Mesenchymal stem cell (in vitro differentiated cells and primary cell): ENCODE measurements around the gene TMEM200C.

ENCODE experiments used
- DNase-seq: peaks from one replicate; pipeline ENCODE4 v3.0.0-alpha.2; 2013
- H2AFZ ChIP-seq: one replicate; pipeline ENCODE4 v1.6.1; 2013; ENCODE audit warnings: low read depth, mild to moderate bottlenecking, control low read depth, inconsistent platforms, low read length, moderate library complexity
- H2AK5ac ChIP-seq: 2 replicates; pipeline ENCODE4 v1.6.1; 2013; ENCODE audit warnings: low read length, moderate library complexity, mild to moderate bottlenecking, inconsistent platforms; ENCODE audit not compliant: severe bottlenecking
- H2BK120ac ChIP-seq: one replicate; pipeline ENCODE4 v1.6.1; 2013; ENCODE audit warnings: low read depth, mild to moderate bottlenecking, inconsistent platforms, low read length, moderate library complexity
- H2BK12ac ChIP-seq, 2 experiments: one replicate each; pipeline ENCODE4 v1.6.1; 2013; ENCODE audit warnings: inconsistent platforms in 2 of 2, low read length in 2 of 2, mild to moderate bottlenecking in 2 of 2, moderate library complexity in 2 of 2, control low read depth in 1 of 2
- H2BK15ac ChIP-seq: one replicate; pipeline ENCODE4 v1.6.1; 2013; ENCODE audit warnings: mild to moderate bottlenecking, low read depth, inconsistent platforms; ENCODE audit not compliant: poor library complexity, severe bottlenecking
- H2BK5ac ChIP-seq: 2 replicates; pipeline ENCODE4 v1.6.1; 2013; ENCODE audit warnings: low read depth, mild to moderate bottlenecking, low read length, control low read depth, inconsistent platforms; ENCODE audit not compliant: poor library complexity, severe bottlenecking
- H3K14ac ChIP-seq, 2 experiments: one replicate each; pipeline ENCODE4 v1.6.1; 2013; ENCODE audit warnings: inconsistent platforms in 2 of 2, low read length in 2 of 2, control low read depth in 1 of 2, mild to moderate bottlenecking in 1 of 2, moderate library complexity in 1 of 2
- H3K18ac ChIP-seq, 2 experiments: one replicate each; pipeline ENCODE4 v1.6.1; 2013; ENCODE audit warnings: inconsistent platforms in 2 of 2, low read length in 2 of 2, control low read depth in 1 of 2, low read depth in 1 of 2, mild to moderate bottlenecking in 1 of 2
- H3K23ac ChIP-seq, 2 experiments: one replicate each; pipeline ENCODE4 v1.6.1; 2013; ENCODE audit warnings: inconsistent platforms in 2 of 2, low read length in 2 of 2, mild to moderate bottlenecking in 2 of 2, moderate library complexity in 2 of 2, control low read depth in 1 of 2
- H3K27ac ChIP-seq: 2 replicates; pipeline ENCODE4 v1.5.1; 2013; ENCODE audit warnings: mild to moderate bottlenecking, moderate library complexity, low read length, control low read depth, inconsistent platforms; ENCODE audit not compliant: poor library complexity, severe bottlenecking
- H3K27me3 ChIP-seq, 2 experiments: 2 replicates each; pipeline versions ENCODE4 v1.6.1 to v1.7.0; 2013; ENCODE audit warnings: low read length in 2 of 2, mild to moderate bottlenecking in 2 of 2, moderate library complexity in 2 of 2, control low read depth in 1 of 2, inconsistent platforms in 1 of 2; ENCODE audit not compliant: control insufficient read depth in 1 of 2, insufficient read depth in 1 of 2
- H3K36me3 ChIP-seq, 2 experiments: 2 replicates each; pipeline versions ENCODE4 v1.6.1 to v1.7.0; 2013; ENCODE audit warnings: low read length in 2 of 2, control low read depth in 1 of 2, inconsistent platforms in 1 of 2, low read depth in 1 of 2, mild to moderate bottlenecking in 1 of 2; ENCODE audit not compliant: insufficient read depth in 2 of 2, control insufficient read depth in 1 of 2
- H3K4ac ChIP-seq, 2 experiments: one replicate each; pipeline ENCODE4 v1.6.1; 2013; ENCODE audit warnings: inconsistent platforms in 2 of 2, low read length in 2 of 2, mild to moderate bottlenecking in 2 of 2, moderate library complexity in 2 of 2, control low read depth in 1 of 2, low read depth in 1 of 2
- H3K4me1 ChIP-seq: 2 replicates; pipeline ENCODE4 v1.6.1; 2013; ENCODE audit warnings: low read depth, low read length, control low read depth; ENCODE audit not compliant: control insufficient read depth, insufficient read depth
- H3K4me2 ChIP-seq: 2 replicates; pipeline ENCODE4 v1.6.1; 2013; ENCODE audit warnings: low read length, mild to moderate bottlenecking, inconsistent platforms; ENCODE audit not compliant: poor library complexity, severe bottlenecking
- H3K4me3 ChIP-seq, 2 experiments: 2 replicates each; pipeline versions ENCODE4 v1.5.1 to v1.7.0; 2013; ENCODE audit warnings: low read length in 2 of 2, mild to moderate bottlenecking in 2 of 2, control low read depth in 1 of 2, low read depth in 1 of 2; ENCODE audit not compliant: insufficient read depth in 1 of 2
- H3K79me1 ChIP-seq: replicated peaks from 2 replicates; pipeline ENCODE4 v1.6.1; 2013; ENCODE audit warnings: mild to moderate bottlenecking, control low read depth, low read length, inconsistent platforms; ENCODE audit not compliant: poor library complexity, severe bottlenecking
- H3K9ac ChIP-seq: 2 replicates; pipeline ENCODE4 v1.7.0; 2013; ENCODE audit warnings: mild to moderate bottlenecking, low read length, moderate library complexity
- H3K9me3 ChIP-seq: 2 replicates; pipeline ENCODE4 v1.7.0; 2013; ENCODE audit warnings: mild to moderate bottlenecking, low read length; ENCODE audit not compliant: control insufficient read depth
- H4K8ac ChIP-seq: one replicate; pipeline ENCODE4 v1.6.1; 2013; ENCODE audit warnings: inconsistent platforms, mild to moderate bottlenecking, low read length, moderate library complexity
- H4K91ac ChIP-seq: one replicate; pipeline ENCODE4 v1.6.1; 2013; ENCODE audit warnings: mild to moderate bottlenecking, low read length, inconsistent platforms
- WGBS: methylation state at CpG from one replicate; pipeline ENCODE4 v1.1.7; 2013; ENCODE audit warnings: mixed read lengths; 5-methylcytosine and 5-hydroxymethylcytosine counted together

Gene TMEM200C

GRCh38 chr18:5899835-5900234, 4.5 kb upstream of the TMEM200C start:
- WGBS: 77% methylated on average over 2 of the region's 3 CpGs
- Histone ChIP-seq H2BK12ac (no peak overlapping the region), H3K4me1 (peaks cover 13% of the 10 kb centered on the region), H2BK15ac (no peak overlapping the region), H3K79me1 (no peaks in the 10 kb centered on the region), H3K27ac (no peak overlapping the region), H3K9ac (no peak overlapping the region), H3K4me3 (no peak overlapping the region), H3K18ac (no peak overlapping the region), H4K8ac (no peak overlapping the region), H3K4ac (no peak overlapping the region), H3K14ac (no peak overlapping the region), H4K91ac (no peak overlapping the region), H2BK120ac (no peak overlapping the region), H3K36me3 (no peaks in the 10 kb centered on the region), H2AK5ac (no peak overlapping the region), H3K4me2 (no peak overlapping the region), H2BK5ac (no peak overlapping the region), H3K9me3 (no peaks in the 10 kb centered on the region), H2AFZ (no peak overlapping the region), H3K23ac (no peak overlapping the region), H3K27me3 (peaks cover 29 to 40% of the 10 kb centered on the region in 2 experiments)
- no peak for DNase-seq

- peaks cover 65 to 71% of the 10 kb centered on the region in 2 experiments for H3K27me3 ChIP-seq
- H3K14ac ChIP-seq: no peak overlapping the region
- H2AK5ac ChIP-seq: no peak overlapping the region
- H4K8ac ChIP-seq: no peak overlapping the region
- H3K9me3 ChIP-seq: no peaks in the 10 kb centered on the region
- no peak overlapping the region for H3K27ac ChIP-seq
- no peak overlapping the region for H3K18ac ChIP-seq
- peak; percentile 8 for DNase-seq
- H3K36me3 ChIP-seq: no peaks in the 10 kb centered on the region
- H2BK120ac ChIP-seq: no peak overlapping the region
- peak overlapping the region; percentile 20 to 75 for H3K4me3 ChIP-seq
- peak overlapping the region; percentile 55 for H3K9ac ChIP-seq
- H3K79me1 ChIP-seq: no peaks in the 10 kb centered on the region
- H2BK12ac ChIP-seq: no peak overlapping the region
- H2BK5ac ChIP-seq: no peak overlapping the region
- peak overlapping the region; percentile 43 for H2AFZ ChIP-seq
- peak overlapping the region; percentile 62 for H3K4me2 ChIP-seq
- peak overlapping the region in 1 of 2 experiments; percentile 70 for H3K23ac ChIP-seq
- WGBS: 3% methylated on average over 32 of the region's 41 CpGs
- no peak overlapping the region for H3K4ac ChIP-seq
- no peak overlapping the region for H4K91ac ChIP-seq
- no peak overlapping the region for H2BK15ac ChIP-seq
- H3K4me1 ChIP-seq: peaks cover 18% of the 10 kb centered on the region
These were observed 786 bp upstream of the TMEM200C start for GRCh38 chr18:5895876-5896740.

GRCh38 chr18:5894611-5895298, 567 bp downstream of the TMEM200C start:
- Histone ChIP-seq H3K14ac (no peak overlapping the region), H2AK5ac (no peak overlapping the region), H3K9me3 (no peaks in the 10 kb centered on the region), H2BK120ac (no peak overlapping the region), H4K8ac (no peak overlapping the region), H2BK15ac (no peak overlapping the region), H2BK12ac (no peak overlapping the region), H4K91ac (no peak overlapping the region), H3K4me2 (peak overlapping the region; percentile 80), H2AFZ (no peak overlapping the region), H3K27ac (no peak overlapping the region), H3K23ac (no peak overlapping the region), H3K27me3 (peaks cover 69 to 81% of the 10 kb centered on the region in 2 experiments), H3K79me1 (no peaks in the 10 kb centered on the region), H3K4me3 (peak overlapping the region; percentile 33 to 71), H3K9ac (peak overlapping the region; percentile 29), H2BK5ac (no peak overlapping the region), H3K4me1 (peaks cover 24% of the 10 kb centered on the region), H3K4ac (no peak overlapping the region), H3K36me3 (no peaks in the 10 kb centered on the region), H3K18ac (no peak overlapping the region)
- WGBS: 1% methylated on average over 49 of the region's 56 CpGs
- DNase-seq: no peak

- Histone ChIP-seq H2BK5ac (no peak overlapping the region), H2AFZ (no peak overlapping the region), H3K18ac (no peak overlapping the region), H3K36me3 (no peaks in the 10 kb centered on the region), H3K79me1 (no peaks in the 10 kb centered on the region), H3K4me2 (no peak overlapping the region), H3K4ac (no peak overlapping the region), H2AK5ac (no peak overlapping the region), H4K8ac (no peak overlapping the region), H3K9ac (no peak overlapping the region), H2BK15ac (no peak overlapping the region), H3K27me3 (peaks cover 69 to 80% of the 10 kb centered on the region in 2 experiments), H3K23ac (no peak overlapping the region), H4K91ac (no peak overlapping the region), H3K4me1 (peaks cover 24% of the 10 kb centered on the region), H3K9me3 (no peaks in the 10 kb centered on the region), H3K4me3 (peak overlapping the region in 1 of 2 experiments; percentile 71), H2BK120ac (no peak overlapping the region), H3K27ac (no peak overlapping the region), H3K14ac (no peak overlapping the region), H2BK12ac (no peak overlapping the region)
- 38% methylated on average over 11 of the region's 13 CpGs for WGBS
- no peak for DNase-seq
These were observed 1.2 kb downstream of the TMEM200C start for GRCh38 chr18:5893956-5894610.
